ENCODE measurements around the gene BCR. TPM values are rescaled to one million over a fixed set of nuclear protein-coding genes. Genes with fewer than 3 reads are reported as not detected.

BCR gene
- total and polyA plus RNA-seq, 12 donors = 18.7 to 64.3 (median 42.4) TPM

DNA sequence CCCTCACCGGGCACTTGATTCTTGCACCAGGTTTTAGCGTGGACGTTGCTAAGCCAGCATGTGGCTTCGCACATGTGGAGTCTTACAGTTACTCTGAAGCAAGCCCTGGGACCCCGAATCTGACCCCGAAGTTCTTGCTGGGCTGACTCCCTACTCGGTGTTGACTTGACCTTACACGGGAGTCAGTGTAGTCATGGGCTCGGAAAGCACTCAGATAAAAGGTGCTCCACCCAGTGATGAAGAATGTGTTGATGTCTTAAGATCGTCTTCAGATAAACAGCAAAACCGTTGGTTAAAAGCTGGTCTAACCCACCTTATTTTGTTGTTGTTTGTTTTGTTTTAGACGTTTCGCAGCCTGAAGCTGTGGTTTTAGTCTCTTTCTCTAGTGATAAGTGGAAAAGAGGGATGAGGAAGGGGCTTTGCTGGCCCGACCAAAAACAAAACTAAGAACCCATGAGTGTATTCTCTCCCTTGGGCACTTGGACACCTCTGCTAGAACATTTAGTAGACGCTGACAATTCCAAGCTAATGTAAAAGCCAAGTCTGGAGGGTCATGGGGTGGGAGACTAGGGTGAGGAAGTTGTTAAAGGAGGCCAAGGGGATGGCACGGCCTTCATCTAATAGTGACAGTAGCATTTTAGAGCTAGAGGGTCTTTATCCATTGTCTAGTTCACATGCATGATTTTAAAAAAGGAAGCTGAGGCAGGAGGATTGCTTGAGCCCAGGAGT is 69.9 kb downstream of the BCR start:
- TF ChIP-seq POLR2A (IDR thresholded peaks at IDR 0.05) = no peak
- TF ChIP-seq, protein P1, sequence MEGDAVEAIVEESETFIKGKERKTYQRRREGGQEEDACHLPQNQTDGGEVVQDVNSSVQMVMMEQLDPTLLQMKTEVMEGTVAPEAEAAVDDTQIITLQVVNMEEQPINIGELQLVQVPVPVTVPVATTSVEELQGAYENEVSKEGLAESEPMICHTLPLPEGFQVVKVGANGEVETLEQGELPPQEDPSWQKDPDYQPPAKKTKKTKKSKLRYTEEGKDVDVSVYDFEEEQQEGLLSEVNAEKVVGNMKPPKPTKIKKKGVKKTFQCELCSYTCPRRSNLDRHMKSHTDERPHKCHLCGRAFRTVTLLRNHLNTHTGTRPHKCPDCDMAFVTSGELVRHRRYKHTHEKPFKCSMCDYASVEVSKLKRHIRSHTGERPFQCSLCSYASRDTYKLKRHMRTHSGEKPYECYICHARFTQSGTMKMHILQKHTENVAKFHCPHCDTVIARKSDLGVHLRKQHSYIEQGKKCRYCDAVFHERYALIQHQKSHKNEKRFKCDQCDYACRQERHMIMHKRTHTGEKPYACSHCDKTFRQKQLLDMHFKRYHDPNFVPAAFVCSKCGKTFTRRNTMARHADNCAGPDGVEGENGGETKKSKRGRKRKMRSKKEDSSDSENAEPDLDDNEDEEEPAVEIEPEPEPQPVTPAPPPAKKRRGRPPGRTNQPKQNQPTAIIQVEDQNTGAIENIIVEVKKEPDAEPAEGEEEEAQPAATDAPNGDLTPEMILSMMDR (IDR thresholded peaks at IDR 0.05) = no peak
- H3K4me1 ChIP-seq (replicated peaks in 1 of 2) = peaks cover 15 to 29% of the 10 kb centered on the region in 2 donors
- H3K27me3 ChIP-seq = no peaks in the 10 kb centered on the region
- no peak overlapping the region for H3K27ac ChIP-seq
- intact Hi-C loops (cut with DNase I) = no loop called here
- H3K36me3 ChIP-seq (replicated peaks in 1 of 2) = peaks cover 0 to 15% of the 10 kb centered on the region in 2 donors
- no peak overlapping the region for H3K4me3 ChIP-seq
- 80 to 88% (median 85%) methylated on average over 13 to 16 of the region's 16 CpGs for WGBS, 4 donors
- H3K9me3 ChIP-seq (replicated peaks in 1 of 3) = no peaks in the 10 kb centered on the region
- no peak for DNase-seq

DNA sequence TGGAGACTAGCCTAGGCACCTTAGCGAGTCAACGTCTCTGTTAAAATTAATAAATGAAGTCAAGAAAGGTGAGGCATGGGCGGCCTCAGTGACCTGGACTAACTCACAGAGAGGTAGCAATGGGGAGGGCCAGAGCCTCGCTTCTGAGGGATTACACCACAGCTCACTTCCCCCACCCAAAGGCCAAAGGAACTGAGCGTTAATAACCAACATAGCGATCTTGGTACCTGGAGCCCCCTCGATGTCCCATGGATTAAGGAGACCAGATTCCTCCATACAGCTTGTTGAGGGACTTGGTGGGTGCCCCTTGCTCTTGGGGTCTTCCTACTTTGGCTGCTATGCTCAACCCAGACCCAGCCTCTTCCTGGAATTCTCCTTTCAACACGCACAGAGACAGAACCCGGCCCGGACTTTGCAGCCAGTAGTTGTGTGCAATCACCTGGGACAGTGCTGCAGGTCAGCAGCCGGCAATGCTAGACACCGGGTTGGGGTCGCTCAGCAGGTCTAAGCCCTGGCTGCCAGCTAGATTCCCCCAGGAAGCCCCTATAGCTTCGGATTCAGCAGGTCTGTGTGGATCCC is 70.6 kb downstream of the BCR start:
- peaks cover 0 to 15% of the 10 kb centered on the region in 2 donors for H3K36me3 ChIP-seq (replicated peaks in 1 of 2)
- intact Hi-C loops (cut with DNase I) = no loop called here
- H3K27ac ChIP-seq = peak overlapping the region in 3 of 5 donors; percentile 16 to 73 (median 61)
- WGBS, 4 donors = 88 to 95% (median 94%) methylated on average over 5 to 14 of the region's 14 CpGs
- DNase-seq = no peak
- no peak overlapping the region for H3K4me3 ChIP-seq
- H3K27me3 ChIP-seq = no peaks in the 10 kb centered on the region
- TF ChIP-seq, protein P1 (IDR thresholded peaks at IDR 0.05) = no peak
- TF ChIP-seq POLR2A (IDR thresholded peaks at IDR 0.05) = no peak
- peaks cover 9 to 22% of the 10 kb centered on the region in 2 donors for H3K4me1 ChIP-seq (replicated peaks in 1 of 2)
- no peaks in the 10 kb centered on the region for H3K9me3 ChIP-seq (replicated peaks in 1 of 3)

DNA sequence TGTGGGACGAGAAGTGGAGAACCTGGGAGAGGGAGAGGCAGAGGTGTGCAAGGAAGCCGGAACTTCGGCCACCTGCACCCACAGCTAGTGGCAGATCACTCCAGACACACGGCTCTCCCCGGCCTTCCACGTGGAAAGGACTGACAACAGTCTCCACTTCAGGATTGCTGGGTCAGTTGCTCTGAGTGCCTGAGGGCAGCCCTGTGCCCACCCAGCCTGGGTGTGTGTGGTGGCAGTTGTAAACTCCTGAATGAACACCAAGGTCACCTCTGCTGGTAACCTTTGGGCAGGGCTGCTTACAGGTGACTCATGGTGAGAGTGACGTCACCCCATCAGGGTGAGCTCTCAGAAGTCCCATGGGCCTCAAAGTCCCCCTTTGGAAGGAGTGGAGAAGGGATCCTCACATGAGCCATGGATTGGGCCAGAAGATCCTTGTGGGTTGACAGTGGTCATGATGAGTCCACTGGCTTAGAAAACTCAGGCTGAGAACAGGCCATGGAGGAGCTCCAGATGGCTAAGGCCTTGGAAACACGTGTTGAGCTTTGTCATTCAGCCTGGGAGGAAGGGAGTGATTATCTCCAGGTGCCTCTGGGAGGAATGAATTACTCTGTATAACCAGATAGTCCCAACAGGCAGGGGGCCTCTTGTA is 71.3 kb downstream of the BCR start:
- peaks cover 0 to 15% of the 10 kb centered on the region in 2 donors for H3K36me3 ChIP-seq (replicated peaks in 1 of 2)
- peak overlapping the region in 3 of 5 donors; percentile 16 to 73 (median 61) for H3K27ac ChIP-seq
- no peaks in the 10 kb centered on the region for H3K9me3 ChIP-seq (replicated peaks in 1 of 3)
- intact Hi-C loops (cut with DNase I) = no loop called here
- WGBS, 4 donors = 68 to 78% (median 71%) methylated on average over 7 to 8 of the region's 8 CpGs
- H3K4me3 ChIP-seq = no peak overlapping the region
- TF ChIP-seq, protein P1 (IDR thresholded peaks at IDR 0.05) = peak in 1 of 6 experiments; percentile 10
- TF ChIP-seq POLR2A (IDR thresholded peaks at IDR 0.05) = no peak
- peaks cover 12 to 23% of the 10 kb centered on the region in 2 donors for H3K4me1 ChIP-seq (replicated peaks in 1 of 2)
- peak; percentile 63 to 84 (median 71) for DNase-seq
- no peaks in the 10 kb centered on the region for H3K27me3 ChIP-seq

DNA sequence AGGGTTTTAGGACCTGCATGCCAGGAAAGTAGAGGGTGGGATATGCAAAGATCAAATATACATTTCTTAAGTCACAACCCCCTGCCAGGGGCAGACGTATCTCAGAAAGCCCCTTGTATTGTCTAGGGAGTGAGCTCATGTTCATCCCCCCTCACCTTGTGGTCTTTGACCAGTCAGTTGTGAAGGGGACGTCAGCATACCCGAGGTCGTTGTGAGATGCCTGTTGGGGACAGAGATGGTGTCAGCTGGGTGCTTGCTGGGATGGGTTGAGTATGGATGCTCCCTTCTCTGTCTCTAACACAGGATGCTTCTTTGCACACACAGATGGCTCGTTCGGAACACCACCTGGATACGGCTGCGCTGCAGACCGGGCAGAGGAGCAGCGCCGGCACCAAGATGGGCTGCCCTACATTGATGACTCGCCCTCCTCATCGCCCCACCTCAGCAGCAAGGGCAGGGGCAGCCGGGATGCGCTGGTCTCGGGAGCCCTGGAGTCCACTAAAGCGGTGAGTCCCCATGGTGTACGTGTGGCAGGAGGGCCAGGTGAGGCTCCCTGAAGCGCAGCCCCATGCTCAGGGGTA is 73.3 kb downstream of the BCR start:
- Histone ChIP-seq H3K9me3 (replicated peaks in 1 of 3) (no peaks in the 10 kb centered on the region), H3K36me3 (replicated peaks in 1 of 2) (peaks cover 0 to 15% of the 10 kb centered on the region in 2 donors), H3K27me3 (no peaks in the 10 kb centered on the region), H3K4me3 (no peak overlapping the region), H3K4me1 (replicated peaks in 1 of 2) (peaks cover 22 to 33% of the 10 kb centered on the region in 2 donors), H3K27ac (no peak overlapping the region)
- no peak for TF ChIP-seq POLR2A (IDR thresholded peaks at IDR 0.05)
- TF ChIP-seq, protein P1 (IDR thresholded peaks at IDR 0.05) = no peak
- 89 to 95% (median 93%) methylated on average over 13 to 19 of the region's 19 CpGs for WGBS, 4 donors
- intact Hi-C loops (cut with DNase I) = no loop called here
- no peak for DNase-seq
